ENCODE measurements around the gene RSKR. TPM values are rescaled to one million over a fixed set of nuclear protein-coding genes. Genes with fewer than 3 reads are reported as not detected.

The RSKR gene
- total and polyA plus RNA-seq, 9 of the 15 experiments (the other 6 are each of a cell fraction or from before 2014, with no cell fraction given) = 1.4 to 42.3 (median 16.2) TPM

DNA sequence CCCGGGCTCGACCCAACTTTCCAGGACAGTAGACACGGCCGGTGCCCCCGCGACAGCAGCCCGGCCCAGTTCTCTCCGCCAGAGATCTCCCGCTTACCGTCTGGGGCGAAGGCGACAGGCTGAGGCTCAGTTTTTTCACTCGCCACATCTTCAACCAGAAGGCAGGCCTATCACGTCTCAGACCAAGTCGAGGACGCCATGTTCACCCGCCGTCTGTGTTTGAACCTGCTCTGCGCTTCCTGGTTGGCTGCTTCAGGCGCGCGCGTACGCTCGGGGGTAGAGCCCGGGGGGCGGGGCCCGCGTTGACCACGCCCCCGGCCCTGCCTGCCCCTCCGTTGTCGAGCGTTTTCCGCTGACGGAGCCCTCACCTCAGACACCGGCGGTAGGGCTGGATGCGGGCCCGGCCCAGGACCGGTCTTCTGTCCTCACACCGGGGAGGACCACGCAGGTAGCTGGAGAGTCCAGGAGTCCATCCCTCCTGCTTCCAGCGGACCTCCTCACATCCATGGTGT, 15.1 kb downstream of the RSKR start, which contains the start of gene SPAG5 (continued):
- TF ChIP-seq MAFK (IDR thresholded peaks at IDR 0.05; ENCODE audit: low read length) (peak; percentile 56), SMARCE1 (IDR thresholded peaks at IDR 0.05) (no peak), POLR2AphosphoS2 (IDR thresholded peaks at IDR 0.05; ENCODE audit: low read length) (peak; percentile 79; the same call in 1 of the 2 replicates), HDAC1 (IDR thresholded peaks at IDR 0.05) (peak in 1 of 2 experiments; percentile 91; a peak in 2 of 4 replicates), SREBF2 (CRISPR knock-in tag; IDR thresholded peaks at IDR 0.05) (no peak), NCOA4 (IDR thresholded peaks at IDR 0.05; ENCODE audit: partially characterized antibody) (no peak)
- TF ChIP-seq, protein P1, sequence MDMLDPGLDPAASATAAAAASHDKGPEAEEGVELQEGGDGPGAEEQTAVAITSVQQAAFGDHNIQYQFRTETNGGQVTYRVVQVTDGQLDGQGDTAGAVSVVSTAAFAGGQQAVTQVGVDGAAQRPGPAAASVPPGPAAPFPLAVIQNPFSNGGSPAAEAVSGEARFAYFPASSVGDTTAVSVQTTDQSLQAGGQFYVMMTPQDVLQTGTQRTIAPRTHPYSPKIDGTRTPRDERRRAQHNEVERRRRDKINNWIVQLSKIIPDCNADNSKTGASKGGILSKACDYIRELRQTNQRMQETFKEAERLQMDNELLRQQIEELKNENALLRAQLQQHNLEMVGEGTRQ (CRISPR knock-in tag; IDR thresholded peaks at IDR 0.05) = no peak
- TF ChIP-seq, protein P2, sequence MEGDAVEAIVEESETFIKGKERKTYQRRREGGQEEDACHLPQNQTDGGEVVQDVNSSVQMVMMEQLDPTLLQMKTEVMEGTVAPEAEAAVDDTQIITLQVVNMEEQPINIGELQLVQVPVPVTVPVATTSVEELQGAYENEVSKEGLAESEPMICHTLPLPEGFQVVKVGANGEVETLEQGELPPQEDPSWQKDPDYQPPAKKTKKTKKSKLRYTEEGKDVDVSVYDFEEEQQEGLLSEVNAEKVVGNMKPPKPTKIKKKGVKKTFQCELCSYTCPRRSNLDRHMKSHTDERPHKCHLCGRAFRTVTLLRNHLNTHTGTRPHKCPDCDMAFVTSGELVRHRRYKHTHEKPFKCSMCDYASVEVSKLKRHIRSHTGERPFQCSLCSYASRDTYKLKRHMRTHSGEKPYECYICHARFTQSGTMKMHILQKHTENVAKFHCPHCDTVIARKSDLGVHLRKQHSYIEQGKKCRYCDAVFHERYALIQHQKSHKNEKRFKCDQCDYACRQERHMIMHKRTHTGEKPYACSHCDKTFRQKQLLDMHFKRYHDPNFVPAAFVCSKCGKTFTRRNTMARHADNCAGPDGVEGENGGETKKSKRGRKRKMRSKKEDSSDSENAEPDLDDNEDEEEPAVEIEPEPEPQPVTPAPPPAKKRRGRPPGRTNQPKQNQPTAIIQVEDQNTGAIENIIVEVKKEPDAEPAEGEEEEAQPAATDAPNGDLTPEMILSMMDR (IDR thresholded peaks at IDR 0.05 in 2 of 3, conservative IDR thresholded peaks at IDR 0.05 in 1 of 3; ENCODE audit: insufficient read depth in 2 of 3, low read depth in 1 of 3, low read length in 3 of 3) = no peak

DNA sequence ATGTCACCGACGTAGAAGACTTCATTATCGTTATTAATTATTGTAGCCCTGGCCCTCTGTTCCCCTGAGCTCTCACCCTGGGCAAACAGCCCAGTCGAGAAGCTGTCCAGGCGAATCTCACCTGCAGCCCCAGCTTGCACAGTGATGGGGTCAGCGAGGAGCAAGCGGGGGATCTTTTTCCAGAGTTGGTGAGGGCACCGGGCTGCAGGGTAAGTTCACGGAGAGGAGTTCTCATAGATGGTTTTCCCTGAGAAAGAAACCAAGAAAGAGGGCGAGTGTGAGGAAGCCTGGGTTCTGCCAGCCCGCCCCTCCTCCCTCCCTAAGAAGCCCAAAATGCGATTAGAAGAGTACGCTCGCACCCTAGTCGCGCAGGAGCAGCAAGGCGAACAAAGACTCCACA, 15.6 kb downstream of the RSKR start:
- peaks cover 34% of the 10 kb centered on the region for H3K36me3 ChIP-seq (ENCODE audit: control insufficient read depth, insufficient read depth, low read length)
- H3K4me3 ChIP-seq = peak overlapping the region; percentile 81
- WGBS (ENCODE audit: insufficient coverage, low coverage, missing lambda C conversion rate) = 2% methylated on average over 17 of the region's 17 CpGs
- peak overlapping the region; percentile 90 for H3K4me2 ChIP-seq (ENCODE audit: insufficient read depth, low read length)
- FAIRE-seq = no peak
- TSS peak; percentile 77 for BruUV-seq (replicated peaks)
- H3K27ac ChIP-seq (ENCODE audit: extremely low read depth, low read depth, low read length) = peak overlapping the region; percentile 88
- ATAC-seq = peak; percentile 26
- no peaks in the 10 kb centered on the region for H4K20me1 ChIP-seq (replicated peaks; ENCODE audit: control insufficient read depth, insufficient read depth, low read length)
- peak overlapping the region; percentile 97 to 98 for H3K9ac ChIP-seq (ENCODE audit: insufficient read depth in 1 of 2, low read depth in 2 of 2, low read length in 2 of 2)
- H3K4me1 ChIP-seq (replicated peaks in 1 of 2; ENCODE audit: control insufficient read depth in 2 of 2, insufficient read depth in 2 of 2, low read length in 2 of 2) = peaks cover 8 to 16% of the 10 kb centered on the region in 2 experiments; a peak in 4 of 5 replicates
- POLR2A ChIA-PET = interaction anchor here (0.7 to 15.9 kb wide), 13 partner anchors 10 to 353 kb away, joined by 3 to 274 read pairs (median 4); partner anchors contain the start of genes ALDOC, BLTP2, PHF12 and PIGS
- H3K27me3 ChIP-seq (ENCODE audit: control insufficient read depth in 2 of 2, insufficient read depth in 2 of 2, low read length in 2 of 2) = no peaks in the 10 kb centered on the region
- in situ Hi-C loops (cut with MboI) (no loop called here), intact Hi-C loops (cut with micrococcal nuclease) (loop anchor here (2.0 to 10.0 kb wide), 4 partner anchors 28 to 329 kb away; partner anchors contain the start of genes DHRS13, NEK8, PIGS and TLCD1)
- no peaks in the 10 kb centered on the region for H3K9me3 ChIP-seq (replicated peaks; ENCODE audit: control insufficient read depth, insufficient read depth, low read depth, low read length)
- no peaks in the 10 kb centered on the region for H3K9me1 ChIP-seq (ENCODE audit: control insufficient read depth, insufficient read depth, low read length)
- DNase-seq (ENCODE audit: extremely low read depth in 1 of 4, low spot score in 3 of 4) = no peak
- CTCF ChIA-PET (ENCODE audit: low intra/inter-chr PET ratio) = no interaction called here
- H2AFZ ChIP-seq (ENCODE audit: low read depth, low read length) = peak overlapping the region; percentile 92
- peaks cover 26% of the 10 kb centered on the region for H3K79me2 ChIP-seq (ENCODE audit: control insufficient read depth, insufficient read depth, low read length)
- TF ChIP-seq SRSF3 (IDR thresholded peaks at IDR 0.05; ENCODE audit: insufficient read depth, low read length) (0 out of 2 replicates have a peak, but pooled peaks have one; percentile 40), NR4A1 (CRISPR knock-in tag; IDR thresholded peaks at IDR 0.05) (0 out of 2 replicates have a peak, but pooled peaks have one; percentile 1), NR4A1 (tag; IDR thresholded peaks at IDR 0.05) (no peak), HNRNPUL1 (IDR thresholded peaks at IDR 0.05; ENCODE audit: low read length) (no peak)
- TF ChIP-seq, protein P3, sequence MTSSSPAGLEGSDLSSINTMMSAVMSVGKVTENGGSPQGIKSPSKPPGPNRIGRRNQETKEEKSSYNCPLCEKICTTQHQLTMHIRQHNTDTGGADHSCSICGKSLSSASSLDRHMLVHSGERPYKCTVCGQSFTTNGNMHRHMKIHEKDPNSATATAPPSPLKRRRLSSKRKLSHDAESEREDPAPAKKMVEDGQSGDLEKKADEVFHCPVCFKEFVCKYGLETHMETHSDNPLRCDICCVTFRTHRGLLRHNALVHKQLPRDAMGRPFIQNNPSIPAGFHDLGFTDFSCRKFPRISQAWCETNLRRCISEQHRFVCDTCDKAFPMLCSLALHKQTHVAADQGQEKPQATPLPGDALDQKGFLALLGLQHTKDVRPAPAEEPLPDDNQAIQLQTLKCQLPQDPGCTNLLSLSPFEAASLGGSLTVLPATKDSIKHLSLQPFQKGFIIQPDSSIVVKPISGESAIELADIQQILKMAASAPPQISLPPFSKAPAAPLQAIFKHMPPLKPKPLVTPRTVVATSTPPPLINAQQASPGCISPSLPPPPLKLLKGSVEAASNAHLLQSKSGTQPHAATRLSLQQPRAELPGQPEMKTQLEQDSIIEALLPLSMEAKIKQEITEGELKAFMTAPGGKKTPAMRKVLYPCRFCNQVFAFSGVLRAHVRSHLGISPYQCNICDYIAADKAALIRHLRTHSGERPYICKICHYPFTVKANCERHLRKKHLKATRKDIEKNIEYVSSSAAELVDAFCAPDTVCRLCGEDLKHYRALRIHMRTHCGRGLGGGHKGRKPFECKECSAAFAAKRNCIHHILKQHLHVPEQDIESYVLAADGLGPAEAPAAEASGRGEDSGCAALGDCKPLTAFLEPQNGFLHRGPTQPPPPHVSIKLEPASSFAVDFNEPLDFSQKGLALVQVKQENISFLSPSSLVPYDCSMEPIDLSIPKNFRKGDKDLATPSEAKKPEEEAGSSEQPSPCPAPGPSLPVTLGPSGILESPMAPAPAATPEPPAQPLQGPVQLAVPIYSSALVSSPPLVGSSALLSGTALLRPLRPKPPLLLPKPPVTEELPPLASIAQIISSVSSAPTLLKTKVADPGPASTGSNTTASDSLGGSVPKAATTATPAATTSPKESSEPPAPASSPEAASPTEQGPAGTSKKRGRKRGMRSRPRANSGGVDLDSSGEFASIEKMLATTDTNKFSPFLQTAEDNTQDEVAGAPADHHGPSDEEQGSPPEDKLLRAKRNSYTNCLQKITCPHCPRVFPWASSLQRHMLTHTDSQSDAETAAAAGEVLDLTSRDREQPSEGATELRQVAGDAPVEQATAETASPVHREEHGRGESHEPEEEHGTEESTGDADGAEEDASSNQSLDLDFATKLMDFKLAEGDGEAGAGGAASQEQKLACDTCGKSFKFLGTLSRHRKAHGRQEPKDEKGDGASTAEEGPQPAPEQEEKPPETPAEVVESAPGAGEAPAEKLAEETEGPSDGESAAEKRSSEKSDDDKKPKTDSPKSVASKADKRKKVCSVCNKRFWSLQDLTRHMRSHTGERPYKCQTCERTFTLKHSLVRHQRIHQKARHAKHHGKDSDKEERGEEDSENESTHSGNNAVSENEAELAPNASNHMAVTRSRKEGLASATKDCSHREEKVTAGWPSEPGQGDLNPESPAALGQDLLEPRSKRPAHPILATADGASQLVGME (CRISPR knock-in tag; IDR thresholded peaks at IDR 0.05) = no peak

Data from K562 (cell line).